Measurements from ENCODE around the gene POLR2A. TPM values are rescaled to one million over a fixed set of nuclear protein-coding genes. Genes with fewer than 3 reads are reported as not detected.

The POLR2A gene
- total RNA-seq, 1 donor from 2014 or later = 69.5 TPM

GRCh38 chr17:7508846-7509245, 24.7 kb downstream of the POLR2A start:
- H3K36me3 ChIP-seq = peaks cover 91 to 100% of the 10 kb centered on the region in 2 donors

GRCh38 chr17:7509937-7510336, 25.8 kb downstream of the POLR2A start:
- peaks cover 90 to 93% of the 10 kb centered on the region in 2 donors for H3K36me3 ChIP-seq
- DNase-seq (ENCODE audit: low spot score in 2 of 2) = no peak
- H3K27me3 ChIP-seq = no peaks in the 10 kb centered on the region
- TF ChIP-seq CTCF (IDR thresholded peaks at IDR 0.05) = no peak
- H3K27ac ChIP-seq = no peak overlapping the region
- intact Hi-C loops (cut with DNase I) = no loop called here
- H3K9me3 ChIP-seq = no peaks in the 10 kb centered on the region
- H3K4me3 ChIP-seq = no peak overlapping the region
- H3K4me1 ChIP-seq = no peaks in the 10 kb centered on the region

More at GRCh38 chr17:7508846-7509245, 24.7 kb downstream of the POLR2A start:
- Histone ChIP-seq H3K27ac (no peak overlapping the region), H3K27me3 (no peaks in the 10 kb centered on the region), H3K4me3 (no peak overlapping the region), H3K4me1 (no peaks in the 10 kb centered on the region), H3K9me3 (no peaks in the 10 kb centered on the region)
- DNase-seq (ENCODE audit: low spot score in 2 of 2) = no peak
- no peak for TF ChIP-seq CTCF (IDR thresholded peaks at IDR 0.05)
- intact Hi-C loops (cut with DNase I) = no loop called here

DNA sequence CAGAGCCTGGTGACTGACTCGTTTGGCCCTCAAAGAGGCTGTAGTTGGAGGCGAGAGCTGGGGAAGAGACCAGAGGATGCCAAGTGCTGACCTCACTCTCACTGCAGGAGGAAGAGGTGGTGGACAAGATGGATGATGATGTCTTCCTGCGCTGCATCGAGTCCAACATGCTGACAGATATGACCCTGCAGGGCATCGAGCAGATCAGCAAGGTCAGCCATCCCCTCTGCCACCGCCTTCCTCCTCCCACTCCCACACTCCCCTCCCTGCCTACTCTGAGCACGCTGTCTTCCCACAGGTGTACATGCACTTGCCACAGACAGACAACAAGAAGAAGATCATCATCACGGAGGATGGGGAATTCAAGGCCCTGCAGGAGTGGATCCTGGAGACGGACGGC, 26.9 kb downstream of the POLR2A start:
- no peak for DNase-seq (ENCODE audit: low spot score in 2 of 2)
- Histone ChIP-seq H3K36me3 (peaks cover 79 to 81% of the 10 kb centered on the region in 2 donors), H3K4me1 (no peaks in the 10 kb centered on the region), H3K9me3 (no peaks in the 10 kb centered on the region), H3K4me3 (no peak overlapping the region), H3K27ac (no peak overlapping the region), H3K27me3 (no peaks in the 10 kb centered on the region)
- no peak for TF ChIP-seq CTCF (IDR thresholded peaks at IDR 0.05)
- intact Hi-C loops (cut with DNase I) = no loop called here

- Histone ChIP-seq H3K36me3 (peaks cover 70 to 71% of the 10 kb centered on the region in 2 donors), H3K27ac (no peak overlapping the region), H3K4me1 (no peaks in the 10 kb centered on the region), H3K9me3 (no peaks in the 10 kb centered on the region), H3K27me3 (no peaks in the 10 kb centered on the region), H3K4me3 (no peak overlapping the region)
- intact Hi-C loops (cut with DNase I) = no loop called here
- DNase-seq (ENCODE audit: low spot score in 2 of 2) = no peak
- TF ChIP-seq CTCF (IDR thresholded peaks at IDR 0.05) = no peak
These were observed 27.9 kb downstream of the POLR2A start for GRCh38 chr17:7512105-7512504.

DNA sequence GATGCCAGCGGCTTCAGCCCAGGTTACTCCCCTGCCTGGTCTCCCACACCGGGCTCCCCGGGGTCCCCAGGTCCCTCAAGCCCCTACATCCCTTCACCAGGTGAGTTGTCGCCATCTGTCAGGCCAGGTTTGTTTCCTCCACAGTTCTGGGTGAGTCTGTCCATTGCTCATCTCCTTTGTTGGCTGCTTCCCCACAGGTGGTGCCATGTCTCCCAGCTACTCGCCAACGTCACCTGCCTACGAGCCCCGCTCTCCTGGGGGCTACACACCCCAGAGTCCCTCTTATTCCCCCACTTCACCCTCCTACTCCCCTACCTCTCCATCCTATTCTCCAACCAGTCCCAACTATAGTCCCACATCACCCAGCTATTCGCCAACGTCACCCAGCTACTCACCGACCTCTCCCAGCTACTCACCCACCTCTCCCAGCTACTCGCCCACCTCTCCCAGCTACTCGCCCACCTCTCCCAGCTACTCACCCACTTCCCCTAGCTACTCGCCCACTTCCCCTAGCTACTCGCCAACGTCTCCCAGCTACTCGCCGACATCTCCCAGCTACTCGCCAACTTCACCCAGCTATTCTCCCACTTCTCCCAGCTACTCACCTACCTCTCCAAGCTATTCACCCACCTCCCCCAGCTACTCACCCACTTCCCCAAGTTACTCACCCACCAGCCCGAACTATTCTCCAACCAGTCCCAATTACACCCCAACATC, 28.8 kb downstream of the POLR2A start:
- Histone ChIP-seq H3K27me3 (no peaks in the 10 kb centered on the region), H3K36me3 (peaks cover 63 to 65% of the 10 kb centered on the region in 2 donors), H3K27ac (no peak overlapping the region), H3K4me3 (no peak overlapping the region), H3K9me3 (no peaks in the 10 kb centered on the region), H3K4me1 (no peaks in the 10 kb centered on the region)
- no peak for DNase-seq (ENCODE audit: low spot score in 2 of 2)
- TF ChIP-seq CTCF (IDR thresholded peaks at IDR 0.05) = no peak
- intact Hi-C loops (cut with DNase I) = no loop called here

All from ascending aorta (tissue), 2 donors.